ENCODE data around the gene PPFIA2.

DNA sequence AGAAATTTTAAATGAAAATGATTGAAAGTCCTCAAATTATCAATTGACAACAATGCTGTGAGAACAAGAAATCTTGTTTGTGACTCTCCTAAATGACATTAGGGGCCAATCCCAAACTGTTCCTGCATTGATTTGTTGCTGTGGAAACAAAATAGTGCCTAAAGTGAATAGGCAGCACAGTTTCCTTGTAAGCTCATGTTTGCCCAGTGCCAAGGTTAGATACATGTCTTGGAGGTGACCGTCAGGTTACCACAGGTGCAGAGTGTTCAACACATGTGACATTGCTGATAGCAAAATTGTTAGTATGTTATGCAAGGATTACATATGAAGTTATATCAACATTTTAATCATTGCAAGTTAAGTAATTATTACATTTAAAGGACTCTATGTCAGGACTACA lies 388.7 kb downstream of the PPFIA2 start:
- TF ChIP-seq, protein P1, sequence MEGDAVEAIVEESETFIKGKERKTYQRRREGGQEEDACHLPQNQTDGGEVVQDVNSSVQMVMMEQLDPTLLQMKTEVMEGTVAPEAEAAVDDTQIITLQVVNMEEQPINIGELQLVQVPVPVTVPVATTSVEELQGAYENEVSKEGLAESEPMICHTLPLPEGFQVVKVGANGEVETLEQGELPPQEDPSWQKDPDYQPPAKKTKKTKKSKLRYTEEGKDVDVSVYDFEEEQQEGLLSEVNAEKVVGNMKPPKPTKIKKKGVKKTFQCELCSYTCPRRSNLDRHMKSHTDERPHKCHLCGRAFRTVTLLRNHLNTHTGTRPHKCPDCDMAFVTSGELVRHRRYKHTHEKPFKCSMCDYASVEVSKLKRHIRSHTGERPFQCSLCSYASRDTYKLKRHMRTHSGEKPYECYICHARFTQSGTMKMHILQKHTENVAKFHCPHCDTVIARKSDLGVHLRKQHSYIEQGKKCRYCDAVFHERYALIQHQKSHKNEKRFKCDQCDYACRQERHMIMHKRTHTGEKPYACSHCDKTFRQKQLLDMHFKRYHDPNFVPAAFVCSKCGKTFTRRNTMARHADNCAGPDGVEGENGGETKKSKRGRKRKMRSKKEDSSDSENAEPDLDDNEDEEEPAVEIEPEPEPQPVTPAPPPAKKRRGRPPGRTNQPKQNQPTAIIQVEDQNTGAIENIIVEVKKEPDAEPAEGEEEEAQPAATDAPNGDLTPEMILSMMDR (IDR thresholded peaks at IDR 0.05; ENCODE audit: poor library complexity, severe bottlenecking), result no peak
- TF ChIP-seq POLR2AphosphoS5 (IDR thresholded peaks at IDR 0.05) (no peak), RAD21 (conservative IDR thresholded peaks at IDR 0.05) (no peak), EZH2 (IDR thresholded peaks at IDR 0.05; ENCODE audit: borderline replicate concordance, insufficient read depth, low read length, poor library complexity, severe bottlenecking) (no peak), EP300 (conservative IDR thresholded peaks at IDR 0.05; ENCODE audit: poor library complexity, severe bottlenecking) (no peak), MXI1 (conservative IDR thresholded peaks at IDR 0.05; ENCODE audit: poor library complexity, severe bottlenecking) (no peak), SMC3 (conservative IDR thresholded peaks at IDR 0.05; ENCODE audit: poor library complexity) (no peak)
- TF ChIP-seq, protein P2, sequence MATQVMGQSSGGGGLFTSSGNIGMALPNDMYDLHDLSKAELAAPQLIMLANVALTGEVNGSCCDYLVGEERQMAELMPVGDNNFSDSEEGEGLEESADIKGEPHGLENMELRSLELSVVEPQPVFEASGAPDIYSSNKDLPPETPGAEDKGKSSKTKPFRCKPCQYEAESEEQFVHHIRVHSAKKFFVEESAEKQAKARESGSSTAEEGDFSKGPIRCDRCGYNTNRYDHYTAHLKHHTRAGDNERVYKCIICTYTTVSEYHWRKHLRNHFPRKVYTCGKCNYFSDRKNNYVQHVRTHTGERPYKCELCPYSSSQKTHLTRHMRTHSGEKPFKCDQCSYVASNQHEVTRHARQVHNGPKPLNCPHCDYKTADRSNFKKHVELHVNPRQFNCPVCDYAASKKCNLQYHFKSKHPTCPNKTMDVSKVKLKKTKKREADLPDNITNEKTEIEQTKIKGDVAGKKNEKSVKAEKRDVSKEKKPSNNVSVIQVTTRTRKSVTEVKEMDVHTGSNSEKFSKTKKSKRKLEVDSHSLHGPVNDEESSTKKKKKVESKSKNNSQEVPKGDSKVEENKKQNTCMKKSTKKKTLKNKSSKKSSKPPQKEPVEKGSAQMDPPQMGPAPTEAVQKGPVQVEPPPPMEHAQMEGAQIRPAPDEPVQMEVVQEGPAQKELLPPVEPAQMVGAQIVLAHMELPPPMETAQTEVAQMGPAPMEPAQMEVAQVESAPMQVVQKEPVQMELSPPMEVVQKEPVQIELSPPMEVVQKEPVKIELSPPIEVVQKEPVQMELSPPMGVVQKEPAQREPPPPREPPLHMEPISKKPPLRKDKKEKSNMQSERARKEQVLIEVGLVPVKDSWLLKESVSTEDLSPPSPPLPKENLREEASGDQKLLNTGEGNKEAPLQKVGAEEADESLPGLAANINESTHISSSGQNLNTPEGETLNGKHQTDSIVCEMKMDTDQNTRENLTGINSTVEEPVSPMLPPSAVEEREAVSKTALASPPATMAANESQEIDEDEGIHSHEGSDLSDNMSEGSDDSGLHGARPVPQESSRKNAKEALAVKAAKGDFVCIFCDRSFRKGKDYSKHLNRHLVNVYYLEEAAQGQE (IDR thresholded peaks at IDR 0.05; ENCODE audit: borderline replicate concordance), result no peak

All from neural cell (in vitro differentiated cells).